GM18867 (cell line): Measurements from ENCODE around the gene MOGAT2.
"Not testable (repeated sequence)": the region's sequence is repeated elsewhere in the genome, so short reads cannot be mapped to it uniquely, and the experiment has no call there.

Experiments used
- ATAC-seq: cut with Tn5 transposase; IDR thresholded peaks from one replicate; pipeline ENCODE4 v1.9.1; 2021; ENCODE audit warnings: mild to moderate bottlenecking, moderate library complexity; ENCODE audit not compliant: unreplicated experiment

Gene MOGAT2

GRCh38 chr11:75718419-75719339, 1.0 kb downstream of the MOGAT2 start:
- no peak for ATAC-seq

DNA sequence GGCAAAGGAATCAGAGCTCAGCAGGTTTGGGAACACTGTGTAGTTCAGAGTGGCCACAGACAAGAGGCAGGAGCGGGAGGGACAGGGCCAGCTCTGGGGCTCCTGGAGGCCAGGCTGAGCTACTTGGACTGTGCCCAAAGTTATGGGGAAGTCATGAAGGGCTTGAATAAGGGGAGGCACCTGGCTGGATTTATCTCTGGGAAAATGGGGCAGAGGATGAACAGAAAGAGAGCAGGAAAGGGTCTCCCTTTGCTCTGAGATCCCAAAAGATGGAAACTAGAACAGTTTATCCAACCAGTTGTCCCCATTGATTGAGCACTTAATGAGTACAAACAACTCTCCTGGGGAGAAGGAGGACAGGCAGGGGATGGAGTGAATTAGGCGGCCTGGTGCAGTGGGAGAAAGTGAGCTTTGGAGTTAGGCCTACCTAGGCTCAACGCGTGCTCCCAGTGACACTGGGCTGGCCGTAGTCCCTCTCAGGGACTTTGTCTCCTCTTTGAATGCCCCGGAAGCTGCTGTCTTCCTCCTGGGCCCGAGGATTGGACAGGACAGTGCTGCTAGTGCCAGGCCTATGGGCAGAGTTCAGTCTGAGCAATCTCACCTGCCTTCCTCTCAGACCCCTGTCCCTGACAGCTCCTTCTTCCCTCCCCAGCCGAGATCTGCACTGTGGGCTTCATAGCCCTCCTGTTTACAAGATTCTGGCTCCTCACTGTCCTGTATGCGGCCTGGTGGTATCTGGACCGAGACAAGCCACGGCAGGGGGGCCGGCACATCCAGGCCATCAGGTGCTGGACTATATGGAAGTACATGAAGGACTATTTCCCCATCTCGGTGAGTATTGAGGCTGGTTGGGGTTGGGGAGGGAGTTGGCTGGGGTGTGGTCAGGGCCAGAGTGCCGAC, 2.0 kb downstream of the MOGAT2 start:
- ATAC-seq: no peak

DNA sequence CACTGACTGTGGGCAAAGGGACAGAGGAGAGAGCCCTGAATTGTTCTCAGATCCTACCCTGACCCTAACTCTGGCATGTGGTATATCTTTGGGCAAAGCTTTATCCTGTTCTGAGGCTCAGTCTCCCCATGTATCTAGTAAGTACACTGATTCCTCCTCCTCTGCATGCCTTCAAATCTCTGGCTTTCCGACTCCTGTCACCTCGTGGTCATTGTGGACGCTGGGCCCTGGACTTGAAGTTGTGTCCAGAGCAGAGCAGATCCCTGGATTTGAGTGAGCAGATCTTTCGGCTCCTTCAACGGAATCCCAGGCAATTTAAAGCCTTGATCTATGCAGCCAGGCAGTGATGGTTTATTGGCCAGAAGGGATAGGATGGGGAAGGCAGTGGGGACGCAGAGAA, 3.0 kb downstream of the MOGAT2 start:
- ATAC-seq: no peak

- ATAC-seq: no peak
Measured at GRCh38 chr11:75721852-75722668, 4.4 kb downstream of the MOGAT2 start.

DNA sequence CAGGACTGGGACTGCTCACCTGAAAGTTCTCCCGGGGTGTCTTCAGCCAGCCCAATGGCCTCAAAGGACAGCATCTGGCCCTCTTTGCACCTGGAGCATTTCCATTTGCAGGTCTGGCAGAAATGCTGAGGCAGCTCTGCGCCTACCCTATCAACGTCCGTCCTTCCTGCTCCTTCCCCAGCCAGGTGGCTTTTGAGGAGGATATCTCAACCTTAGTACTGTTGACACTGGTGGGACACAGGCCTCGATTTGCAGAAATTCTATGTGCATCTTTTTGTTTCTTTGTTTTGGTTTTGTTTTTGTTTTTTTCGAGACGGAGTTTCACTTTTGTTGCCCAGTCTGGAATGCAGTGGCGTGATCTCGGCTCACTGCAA, 5.0 kb downstream of the MOGAT2 start:
- ATAC-seq: no peak

- no peak for ATAC-seq
Measured at GRCh38 chr11:75725547-75726320, 8.1 kb downstream of the MOGAT2 start.

GRCh38 chr11:75728992-75729391, 11.4 kb downstream of the MOGAT2 start:
- ATAC-seq: no peak

DNA sequence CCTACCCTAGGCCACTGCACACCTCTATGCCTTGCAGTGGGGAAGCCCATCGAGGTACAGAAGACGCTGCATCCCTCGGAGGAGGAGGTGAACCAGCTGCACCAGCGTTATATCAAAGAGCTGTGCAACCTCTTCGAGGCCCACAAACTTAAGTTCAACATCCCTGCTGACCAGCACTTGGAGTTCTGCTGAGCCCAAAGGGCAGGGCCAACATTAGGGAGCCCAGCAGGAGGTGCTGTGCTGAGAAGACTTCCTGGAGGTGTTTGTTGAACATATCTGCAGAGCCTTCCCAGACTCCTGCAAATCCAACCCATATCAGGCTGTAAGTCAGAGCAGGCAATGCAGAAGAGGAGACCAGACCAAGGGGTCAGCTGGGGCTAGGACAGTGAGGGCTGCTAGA, 13.5 kb downstream of the MOGAT2 start:
- no peak for ATAC-seq

GRCh38 chr11:75733071-75733430, 15.4 kb downstream of the MOGAT2 start:
- no peak for ATAC-seq

- ATAC-seq: no peak
Measured at GRCh38 chr11:75733431-75734107, 15.9 kb downstream of the MOGAT2 start.

DNA sequence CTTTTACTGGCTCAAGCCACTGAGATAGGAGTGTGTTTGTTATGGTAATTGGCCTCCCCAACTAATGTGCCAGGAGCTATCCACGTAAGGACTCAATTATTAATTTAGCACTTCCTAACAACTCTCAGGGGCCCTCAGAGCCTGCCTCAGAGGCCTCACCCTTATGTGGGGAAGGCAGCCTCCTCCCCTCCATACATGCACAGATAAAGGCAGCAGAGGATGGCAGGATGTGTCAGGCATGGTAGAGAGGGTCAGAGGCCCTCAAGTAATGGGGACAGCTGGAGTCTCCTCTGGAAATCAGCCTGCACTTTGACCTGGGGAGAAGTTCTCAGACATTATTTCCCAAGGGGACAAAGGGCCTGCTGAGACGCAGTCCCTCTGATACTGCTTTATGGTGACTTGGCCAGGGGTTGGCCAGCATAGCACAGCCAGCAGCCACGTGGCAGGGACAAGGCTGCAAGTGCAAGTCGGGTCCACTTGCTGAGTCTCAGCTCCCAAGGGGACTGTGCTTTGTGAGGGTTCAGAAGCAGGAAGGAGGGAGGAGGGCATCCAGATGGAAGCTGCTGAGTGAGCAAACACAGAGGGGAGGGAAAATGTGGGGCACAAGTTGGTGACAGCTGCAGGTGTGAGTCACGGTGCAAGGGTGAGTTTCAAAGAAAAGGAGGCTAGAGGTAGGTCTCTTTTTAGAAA, 17.0 kb downstream of the MOGAT2 start:
- ATAC-seq: no peak

GRCh38 chr11:75735181-75735845, 17.7 kb downstream of the MOGAT2 start:
- ATAC-seq: no peak

- ATAC-seq: no peak
Measured at GRCh38 chr11:75737314-75737713, 19.7 kb downstream of the MOGAT2 start.

DNA sequence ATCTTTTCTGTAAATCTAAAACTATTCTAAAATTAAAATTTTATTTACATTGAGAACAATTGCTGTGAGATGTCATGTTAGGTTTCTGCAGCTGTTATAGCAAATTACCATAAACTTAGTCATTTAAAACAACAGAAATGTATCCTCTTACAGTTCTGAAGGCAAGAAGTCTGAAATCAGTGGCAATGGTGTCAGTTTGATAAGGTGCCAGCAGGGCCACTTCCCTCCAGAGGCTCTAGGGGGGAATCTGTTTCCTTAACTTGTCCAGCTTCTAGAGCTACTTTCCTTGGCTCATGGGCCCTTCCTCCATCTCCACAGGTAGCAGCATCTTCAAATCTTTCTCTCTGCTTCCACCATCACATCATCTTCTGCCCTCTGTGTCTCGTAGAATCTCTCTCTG, 23.0 kb downstream of the MOGAT2 start:
- ATAC-seq: no peak

DNA sequence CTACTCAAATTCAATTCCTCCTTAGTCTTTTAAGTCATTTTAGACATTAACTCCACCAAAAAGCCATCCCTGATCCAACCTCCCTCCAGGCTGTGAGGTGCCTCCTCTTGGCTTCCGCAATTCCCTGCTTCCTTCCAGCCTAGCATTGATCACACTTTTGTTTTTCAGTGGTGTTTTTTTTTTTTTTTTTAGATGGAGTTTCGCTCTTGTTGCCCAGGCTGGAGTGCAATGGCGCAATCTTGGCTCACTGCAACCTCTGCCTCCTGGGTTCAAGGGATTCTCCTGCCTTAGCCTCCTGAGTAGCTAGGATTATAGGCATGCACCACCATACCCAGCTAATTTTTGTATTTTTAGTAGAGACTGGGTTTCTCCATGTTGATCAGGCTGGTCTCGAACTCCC, 25.5 kb downstream of the MOGAT2 start:
- not testable (repeated sequence) for ATAC-seq

DNA sequence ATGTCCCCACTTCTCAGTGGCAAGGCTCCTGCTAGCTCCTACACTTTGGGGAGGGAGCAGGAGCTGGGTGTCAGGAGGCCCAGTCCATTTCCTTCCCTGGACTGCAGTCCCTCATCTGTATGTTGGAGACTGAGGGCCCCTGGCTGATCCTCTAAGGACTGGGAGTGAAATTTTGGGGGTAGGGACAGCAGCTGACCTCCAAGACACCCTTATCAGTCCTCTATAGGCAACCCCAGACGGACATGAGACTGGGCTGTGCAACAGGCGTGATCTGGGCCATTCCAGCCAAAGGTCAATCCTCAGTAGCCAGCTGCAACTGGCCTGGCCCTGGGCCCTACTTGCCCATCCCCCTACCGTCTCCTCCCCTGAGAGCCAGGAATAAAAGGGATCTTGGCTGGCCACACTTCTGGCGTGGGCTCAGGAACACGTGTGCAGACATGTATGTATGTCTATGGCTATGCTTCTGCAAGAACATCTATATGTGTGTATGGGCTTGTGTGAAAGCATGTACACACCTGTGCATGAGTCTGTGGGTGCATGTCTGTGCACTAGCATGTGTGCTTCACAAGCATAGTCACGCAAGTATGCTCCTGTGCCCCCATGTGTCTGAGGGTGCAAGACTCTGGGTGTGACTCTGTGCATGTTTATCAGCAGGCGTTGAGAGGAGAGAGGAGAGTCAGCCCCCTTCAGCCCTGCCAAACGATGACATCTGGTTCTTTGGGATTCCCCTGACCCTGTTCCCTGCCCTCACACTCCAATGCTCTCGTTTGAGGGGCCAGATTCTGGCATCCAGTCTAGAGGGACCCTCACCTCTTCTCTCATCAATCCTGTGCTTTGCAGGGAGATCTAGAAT, 26.3 kb downstream of the MOGAT2 start:
- ATAC-seq: no peak

DNA sequence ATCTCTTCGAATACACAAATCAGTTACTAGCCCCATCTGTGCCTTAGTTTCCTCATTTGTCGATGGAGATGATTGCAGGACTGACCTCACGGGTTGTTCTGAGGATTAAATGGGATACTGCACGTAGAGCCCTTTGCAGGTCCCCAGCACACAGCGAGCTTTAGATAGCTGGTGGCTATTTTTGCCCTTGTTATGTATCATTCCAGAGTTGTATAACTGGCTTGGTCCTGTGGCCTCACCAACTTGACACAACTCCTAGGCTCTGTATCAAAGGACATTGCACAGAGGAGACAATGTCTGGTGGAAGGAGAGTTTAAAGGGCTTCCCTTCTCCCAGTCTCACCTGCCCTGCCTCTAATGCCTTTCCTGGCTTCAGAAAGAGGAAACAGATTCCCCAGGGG, 28.2 kb downstream of the MOGAT2 start:
- ATAC-seq: no peak
